GM23338 (cell line): ENCODE data around the gene ATF7IP2.

Experiments used
- CTCF ChIP-seq, 2 experiments: fragments of 200-600 bp in 1 of 2; sonication (generic) in 1 of 2; conservative IDR thresholded peaks; 2 replicates each; pipeline versions ENCODE4 v1.5.1 to v1.6.1; 2016 to 2017; ENCODE audit warnings: antibody characterized with exemption in 2 of 2, low read depth in 2 of 2, mild to moderate bottlenecking in 2 of 2, moderate library complexity in 1 of 2
- ETS1 ChIP-seq: IDR thresholded peaks from 2 replicates; pipeline ENCODE4 v1.6.1; 2016; ENCODE audit warnings: antibody characterized with exemption
- EZH2 ChIP-seq: fragments of 200-600 bp; sonication (generic); IDR thresholded peaks from one replicate; pipeline ENCODE4 v1.8.0; 2017; ENCODE audit warnings: antibody characterized with exemption, mild to moderate bottlenecking, low read depth; ENCODE audit not compliant: unreplicated experiment
- EZH2phosphoT487 ChIP-seq: fragments of 200-600 bp; sonication (generic); IDR thresholded peaks from one replicate; pipeline ENCODE4 v1.8.1; 2018; ENCODE audit warnings: antibody characterized with exemption; ENCODE audit not compliant: unreplicated experiment
- POLR2AphosphoS5 ChIP-seq: IDR thresholded peaks from 2 replicates; pipeline ENCODE4 v1.6.1; 2016; ENCODE audit warnings: antibody characterized with exemption, low read depth
- REST ChIP-seq: IDR thresholded peaks from one replicate; pipeline ENCODE4 v1.6.1; 2018; ENCODE audit warnings: antibody characterized with exemption; ENCODE audit not compliant: unreplicated experiment
- ZNF114 ChIP-seq: fragments of 250-450 bp; sonication (Bioruptor Pico); IDR thresholded peaks from 2 replicates; pipeline ENCODE4 v1.5.0; 2020; ENCODE audit warnings: mild to moderate bottlenecking, moderate library complexity
- ZNF331 ChIP-seq: fragments of 250-450 bp; sonication (Bioruptor Pico); IDR thresholded peaks from 2 replicates; pipeline ENCODE4 v1.5.0; 2020; ENCODE audit warnings: low read depth, mild to moderate bottlenecking, moderate library complexity

- TF ChIP-seq CTCF (conservative IDR thresholded peaks at IDR 0.05; ENCODE audit: low read depth in 2 of 2) = no peak
- TF ChIP-seq REST = no peak
- TF ChIP-seq EZH2 = no peak
- no peak for TF ChIP-seq ETS1
- no peak for TF ChIP-seq EZH2phosphoT487
- no peak for TF ChIP-seq POLR2AphosphoS5
- TF ChIP-seq ZNF331 (CRISPR knock-in tag) = no peak
- TF ChIP-seq ZNF114 (CRISPR knock-in tag) = no peak
Observed at GRCh38 chr16:10528635-10529034, 142.8 kb downstream of the ATF7IP2 start.
